Nephron progenitor cell (in vitro differentiated cells): ENCODE data around the gene MXRA8.

Experiments used
- DNase-seq: peaks from one replicate; pipeline ENCODE4 v3.0.0; 2021
- H3K27ac Mint-ChIP-seq: 2 replicates; pipeline ENCODE4 v1.8.0; 2021; ENCODE audit warnings: mild to moderate bottlenecking, moderate library complexity, mixed read lengths
- H3K27me3 Mint-ChIP-seq: 2 replicates; pipeline ENCODE4 v1.8.0; 2021; ENCODE audit warnings: mild to moderate bottlenecking, low read depth, mixed read lengths; ENCODE audit not compliant: poor library complexity
- H3K36me3 Mint-ChIP-seq: 2 replicates; pipeline ENCODE4 v1.8.0; 2021; ENCODE audit warnings: low read depth, mixed read lengths
- H3K4me1 Mint-ChIP-seq: 2 replicates; pipeline ENCODE4 v1.8.0; 2021; ENCODE audit warnings: mixed read lengths
- H3K4me3 Mint-ChIP-seq: 2 replicates; pipeline ENCODE4 v1.8.0; 2021; ENCODE audit warnings: mild to moderate bottlenecking, moderate library complexity, mixed read lengths
- H3K9me3 Mint-ChIP-seq: 2 replicates; pipeline ENCODE4 v1.8.0; 2021; ENCODE audit warnings: mild to moderate bottlenecking, moderate library complexity, mixed read lengths
- CTCF ChIP-seq: fragments of 200-600 bp; sonication (generic); IDR thresholded peaks from 2 replicates; pipeline ENCODE4 v1.5.0; 2021; ENCODE audit warnings: antibody characterized with exemption

MXRA8 gene

GRCh38 chr1:1394116-1394515 is 35.8 kb upstream of the MXRA8 start:
- DNase-seq: no peak
- TF ChIP-seq CTCF: no peak
- H3K4me1 Mint-ChIP-seq: peaks cover 14% of the 10 kb centered on the region
- peaks cover 2% of the 10 kb centered on the region for H3K27me3 Mint-ChIP-seq
- H3K27ac Mint-ChIP-seq: no peak overlapping the region
- H3K9me3 Mint-ChIP-seq: no peaks in the 10 kb centered on the region
- H3K4me3 Mint-ChIP-seq: no peak overlapping the region
- peaks cover 80% of the 10 kb centered on the region for H3K36me3 Mint-ChIP-seq

GRCh38 chr1:1393428-1393827 is 35.1 kb upstream of the MXRA8 start:
- Mint-ChIP-seq H3K27me3 (peaks cover 2% of the 10 kb centered on the region), H3K27ac (peak overlapping the region; percentile 51), H3K4me3 (no peak overlapping the region), H3K9me3 (no peaks in the 10 kb centered on the region), H3K36me3 (peaks cover 86% of the 10 kb centered on the region), H3K4me1 (peaks cover 14% of the 10 kb centered on the region)
- TF ChIP-seq CTCF: no peak
- DNase-seq: no peak

- H3K4me1 Mint-ChIP-seq: peaks cover 10% of the 10 kb centered on the region
- peaks cover 88% of the 10 kb centered on the region for H3K36me3 Mint-ChIP-seq
- H3K27me3 Mint-ChIP-seq: peaks cover 2% of the 10 kb centered on the region
- H3K4me3 Mint-ChIP-seq: no peak overlapping the region
- H3K9me3 Mint-ChIP-seq: no peaks in the 10 kb centered on the region
- no peak overlapping the region for H3K27ac Mint-ChIP-seq
- no peak for TF ChIP-seq CTCF
- no peak for DNase-seq
Observed at GRCh38 chr1:1393014-1393413, 34.7 kb upstream of the MXRA8 start.

- no peaks in the 10 kb centered on the region for H3K9me3 Mint-ChIP-seq
- H3K4me3 Mint-ChIP-seq: no peak overlapping the region
- TF ChIP-seq CTCF: no peak
- peaks cover 2% of the 10 kb centered on the region for H3K27me3 Mint-ChIP-seq
- H3K4me1 Mint-ChIP-seq: peaks cover 6% of the 10 kb centered on the region
- no peak for DNase-seq
- H3K27ac Mint-ChIP-seq: no peak overlapping the region
- peaks cover 95% of the 10 kb centered on the region for H3K36me3 Mint-ChIP-seq
Observed at GRCh38 chr1:1391225-1391624, 32.9 kb upstream of the MXRA8 start.

GRCh38 chr1:1390675-1391074 is 32.3 kb upstream of the MXRA8 start:
- no peak overlapping the region for H3K4me3 Mint-ChIP-seq
- no peak for TF ChIP-seq CTCF
- peaks cover 2% of the 10 kb centered on the region for H3K27me3 Mint-ChIP-seq
- H3K9me3 Mint-ChIP-seq: no peaks in the 10 kb centered on the region
- DNase-seq: no peak
- no peak overlapping the region for H3K27ac Mint-ChIP-seq
- peaks cover 97% of the 10 kb centered on the region for H3K36me3 Mint-ChIP-seq
- peaks cover 5% of the 10 kb centered on the region for H3K4me1 Mint-ChIP-seq

- Mint-ChIP-seq H3K27me3 (peaks cover 6% of the 10 kb centered on the region), H3K4me1 (no peaks in the 10 kb centered on the region), H3K4me3 (no peak overlapping the region), H3K9me3 (no peaks in the 10 kb centered on the region), H3K36me3 (peaks cover 89% of the 10 kb centered on the region), H3K27ac (no peak overlapping the region)
- no peak for TF ChIP-seq CTCF
- no peak for DNase-seq
Observed at GRCh38 chr1:1388078-1388472, 29.7 kb upstream of the MXRA8 start.
